ENCODE data around the gene SLC9A6.
"Not testable (repeated sequence)": the region's sequence is repeated elsewhere in the genome, so short reads cannot be mapped to it uniquely, and the experiment has no call there.

SLC9A6 gene

GRCh38 chrX:136030303-136031191, 45.3 kb downstream of the SLC9A6 start:
- DNase-seq, result no peak

GRCh38 chrX:136031626-136032025, 46.4 kb downstream of the SLC9A6 start:
- no peak for DNase-seq

GRCh38 chrX:136032370-136032769, 47.1 kb downstream of the SLC9A6 start:
- no peak for DNase-seq

GRCh38 chrX:136034668-136035067, 49.4 kb downstream of the SLC9A6 start:
- DNase-seq, result no peak

- DNase-seq, result no peak
Measured at GRCh38 chrX:136035663-136036062, 50.4 kb downstream of the SLC9A6 start.

- no peak for DNase-seq
Measured at GRCh38 chrX:136039485-136039884, 54.2 kb downstream of the SLC9A6 start.

- no peak for DNase-seq
Measured at GRCh38 chrX:136039968-136040367, 54.7 kb downstream of the SLC9A6 start.

GRCh38 chrX:136041254-136041812, 56.1 kb downstream of the SLC9A6 start:
- no peak for DNase-seq

- no peak for DNase-seq
Measured at GRCh38 chrX:136045008-136045407, 59.8 kb downstream of the SLC9A6 start.

GRCh38 chrX:136046295-136047015, 61.2 kb downstream of the SLC9A6 start:
- DNase-seq, result no peak

- DNase-seq, result no peak
Measured at GRCh38 chrX:136047016-136047642, 61.9 kb downstream of the SLC9A6 start.

GRCh38 chrX:136047969-136048368, 62.7 kb downstream of the SLC9A6 start:
- no peak for DNase-seq

GRCh38 chrX:136048446-136048845, 63.2 kb downstream of the SLC9A6 start:
- no peak for DNase-seq

GRCh38 chrX:136049608-136050007, 64.4 kb downstream of the SLC9A6 start:
- no peak for DNase-seq

GRCh38 chrX:136050875-136051274, 65.6 kb downstream of the SLC9A6 start:
- not testable (repeated sequence) for DNase-seq

GRCh38 chrX:136051611-136052010, 66.4 kb downstream of the SLC9A6 start:
- DNase-seq, result no peak

GRCh38 chrX:136055651-136056221, 70.5 kb downstream of the SLC9A6 start:
- no peak for DNase-seq

- no peak for DNase-seq
Measured at GRCh38 chrX:136057567-136057966, 72.3 kb downstream of the SLC9A6 start.

- DNase-seq, result no peak
Measured at GRCh38 chrX:136059350-136059749, 74.1 kb downstream of the SLC9A6 start.

GRCh38 chrX:136061286-136061685, 76.1 kb downstream of the SLC9A6 start:
- no peak for DNase-seq

GRCh38 chrX:136061696-136062095, 76.5 kb downstream of the SLC9A6 start:
- DNase-seq, result no peak

GRCh38 chrX:136063340-136064079, 78.3 kb downstream of the SLC9A6 start:
- DNase-seq, result no peak

Data from NCI-H2081 treated with DMSO at 0.1 percent for 48 hours (cell line).